KOPT-K1 (cell line): ENCODE results near the gene SPNS2.

Experiments
- H3K27ac ChIP-seq: fragments of 200-600 bp; sonication (generic); 2 replicates; pipeline ENCODE4 v1.5.1; 2016; ENCODE audit warnings: antibody characterized with exemption, mild to moderate bottlenecking, low read depth, low read length; ENCODE audit not compliant: poor library complexity, severe bottlenecking
- H3K36me3 ChIP-seq: fragments of 200-600 bp; sonication (generic); 2 replicates; pipeline ENCODE4 v1.5.1; 2017; ENCODE audit warnings: antibody characterized with exemption, mild to moderate bottlenecking, low read length, moderate library complexity; ENCODE audit not compliant: insufficient read depth
- H3K9me3 ChIP-seq: fragments of 200-600 bp; sonication (generic); 2 replicates; pipeline ENCODE4 v1.5.1; 2017; ENCODE audit warnings: antibody characterized with exemption, low read length, mild to moderate bottlenecking; ENCODE audit not compliant: insufficient read depth, poor library complexity, severe bottlenecking

The SPNS2 gene

DNA sequence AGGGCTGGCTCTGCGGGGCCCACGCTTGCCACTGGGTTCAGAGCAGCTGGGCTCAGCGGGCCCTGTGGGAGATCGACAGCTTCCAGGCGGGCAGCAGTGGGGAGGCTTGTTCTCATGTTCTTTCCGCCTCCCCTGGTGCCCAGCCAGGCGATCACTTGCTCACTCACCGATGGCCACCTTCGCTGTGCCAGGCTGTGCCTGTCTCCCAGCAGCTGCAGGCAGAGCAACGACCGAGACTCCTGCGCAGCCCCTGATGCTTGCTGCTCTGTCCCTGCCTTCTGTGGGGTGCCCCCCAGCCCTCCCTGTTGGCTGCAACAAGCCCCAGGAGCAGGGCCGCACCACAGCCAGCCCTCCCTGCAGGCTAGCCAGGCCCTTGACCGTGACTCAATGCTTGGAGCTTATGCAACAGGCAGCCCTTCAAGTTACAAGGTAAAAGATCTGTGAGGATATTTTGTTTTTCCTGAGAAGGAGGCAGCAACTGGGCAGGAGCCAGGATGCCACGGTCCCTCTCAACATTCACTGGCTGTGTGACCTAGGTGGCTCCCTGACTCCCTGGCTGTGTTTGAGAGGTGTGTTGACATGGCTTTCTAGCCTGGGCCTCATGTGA, 9.6 kb upstream of the SPNS2 start:
- H3K36me3 ChIP-seq = no peaks in the 10 kb centered on the region
- no peak overlapping the region for H3K27ac ChIP-seq
- H3K9me3 ChIP-seq = no peaks in the 10 kb centered on the region

DNA sequence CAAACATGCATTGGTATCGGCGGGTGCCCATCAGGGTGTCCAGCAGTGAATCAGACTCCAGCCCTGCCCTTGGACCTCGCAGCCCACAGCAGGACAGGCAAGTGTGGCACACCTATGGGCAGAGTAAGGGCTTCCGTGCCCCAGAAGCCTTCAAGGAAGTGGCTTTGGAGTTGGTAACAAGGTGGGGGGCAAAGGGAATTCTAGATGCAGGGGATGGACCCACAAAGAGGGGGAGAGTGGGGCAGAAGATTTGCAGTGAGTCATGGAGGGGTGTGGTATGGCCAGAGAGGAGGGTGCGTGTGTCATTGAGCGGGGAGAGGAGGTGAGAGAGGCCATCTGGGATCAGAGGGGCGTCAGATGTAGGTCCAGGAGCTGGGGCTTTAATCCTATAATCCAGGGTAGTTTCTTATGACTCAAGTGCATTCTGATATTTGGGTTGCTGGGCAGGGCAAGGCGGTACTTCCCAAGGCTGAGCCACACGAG, 8.5 kb upstream of the SPNS2 start:
- H3K36me3 ChIP-seq = no peaks in the 10 kb centered on the region
- H3K9me3 ChIP-seq = no peaks in the 10 kb centered on the region
- no peak overlapping the region for H3K27ac ChIP-seq

DNA sequence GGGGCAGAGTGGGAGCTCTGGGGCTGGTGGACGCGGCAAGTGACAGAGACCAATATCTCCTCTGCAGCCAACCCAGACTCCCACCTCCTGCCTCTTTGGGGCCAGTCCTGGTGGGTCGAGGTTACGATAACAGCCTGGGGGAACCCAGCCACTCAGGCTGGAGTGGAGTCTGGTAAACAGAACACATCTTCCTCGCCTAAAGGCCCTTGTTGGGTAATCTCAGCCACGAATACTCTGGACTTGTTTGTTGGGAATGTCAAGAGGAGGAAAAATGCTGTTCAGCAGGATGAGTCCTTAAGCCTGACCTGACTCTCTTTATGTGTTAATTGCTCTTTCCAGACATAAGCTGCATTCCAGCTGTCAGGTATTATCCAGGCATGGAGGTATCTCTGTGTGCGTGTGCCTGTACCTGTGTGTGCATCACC, 8.0 kb upstream of the SPNS2 start:
- Histone ChIP-seq H3K9me3 (no peaks in the 10 kb centered on the region), H3K36me3 (no peaks in the 10 kb centered on the region), H3K27ac (no peak overlapping the region)

DNA sequence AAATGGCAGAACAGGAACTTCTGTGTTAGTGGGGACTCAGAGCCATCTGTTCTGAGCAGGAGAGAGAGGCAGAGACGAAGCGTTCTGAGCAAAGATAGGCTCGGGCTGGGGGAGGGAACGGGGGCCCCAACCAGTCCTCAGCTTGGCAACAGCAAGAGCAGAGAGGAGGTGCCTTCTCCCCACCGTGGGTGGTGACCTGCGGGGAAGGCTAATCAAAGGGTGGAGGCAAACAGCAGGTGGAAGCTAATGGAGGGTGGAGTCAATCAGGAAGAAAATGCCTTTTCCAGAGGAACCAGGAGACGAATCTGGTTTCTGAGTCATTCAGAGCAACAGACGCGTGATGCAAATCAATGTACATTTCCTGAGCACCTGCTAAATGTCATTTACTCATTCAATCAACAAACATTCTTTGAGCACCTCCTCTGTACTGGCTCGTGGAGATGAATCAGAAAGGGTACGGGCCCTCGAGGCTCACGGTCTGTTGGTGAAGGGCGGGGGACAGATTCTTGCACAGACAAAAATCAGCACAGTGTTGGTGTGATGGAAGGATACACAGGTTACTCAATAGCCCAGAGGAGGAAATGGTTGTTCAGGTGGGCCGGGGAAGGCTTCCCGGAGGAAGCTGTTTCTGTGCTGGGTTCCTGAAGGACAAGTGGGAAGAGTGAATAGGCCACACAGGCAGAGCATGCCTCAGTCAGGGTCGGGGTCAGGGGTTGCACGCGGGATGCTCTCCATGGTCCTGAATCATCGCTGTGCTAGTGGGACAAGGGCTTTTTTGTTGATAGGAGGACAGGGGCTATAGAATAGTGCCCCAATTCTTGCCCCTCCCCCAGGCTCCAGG, 5.7 kb upstream of the SPNS2 start:
- no peaks in the 10 kb centered on the region for H3K9me3 ChIP-seq
- no peaks in the 10 kb centered on the region for H3K36me3 ChIP-seq
- H3K27ac ChIP-seq = no peak overlapping the region

DNA sequence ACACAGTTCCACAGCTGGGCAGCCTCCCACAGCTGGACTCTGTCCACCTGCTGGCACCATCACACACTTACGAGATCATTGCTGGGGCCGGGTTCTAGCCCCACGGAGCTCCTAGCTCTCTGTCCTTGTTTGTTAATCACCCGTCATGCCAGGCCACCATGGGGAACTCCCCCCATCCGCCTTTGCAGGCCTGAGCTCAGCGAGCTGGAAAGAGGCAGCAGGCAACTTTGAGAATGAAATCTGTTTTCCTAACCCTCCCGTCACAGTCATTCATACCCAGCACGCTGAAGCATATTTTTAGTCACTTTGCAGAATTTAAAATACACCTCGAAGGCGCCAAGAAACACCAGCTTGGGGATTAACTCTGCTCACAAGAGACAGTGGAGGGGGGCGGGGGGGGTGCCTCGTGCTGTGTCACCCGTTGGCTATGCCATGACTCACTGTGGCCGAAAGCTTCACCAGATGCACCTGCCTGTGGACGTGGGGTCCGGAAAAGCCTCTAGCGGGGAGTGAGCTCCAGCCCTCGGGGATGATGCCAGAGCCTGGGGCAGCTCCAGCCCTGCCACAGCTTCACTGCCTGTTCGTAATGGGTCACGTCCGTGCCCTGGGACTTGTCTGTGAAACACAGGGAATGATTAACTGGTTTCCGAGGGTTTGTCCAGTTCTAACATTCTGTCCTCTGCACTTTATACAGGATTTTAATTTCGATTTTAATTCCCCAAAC, 1.4 kb upstream of the SPNS2 start:
- Histone ChIP-seq H3K27ac (no peak overlapping the region), H3K9me3 (no peaks in the 10 kb centered on the region), H3K36me3 (no peaks in the 10 kb centered on the region)

DNA sequence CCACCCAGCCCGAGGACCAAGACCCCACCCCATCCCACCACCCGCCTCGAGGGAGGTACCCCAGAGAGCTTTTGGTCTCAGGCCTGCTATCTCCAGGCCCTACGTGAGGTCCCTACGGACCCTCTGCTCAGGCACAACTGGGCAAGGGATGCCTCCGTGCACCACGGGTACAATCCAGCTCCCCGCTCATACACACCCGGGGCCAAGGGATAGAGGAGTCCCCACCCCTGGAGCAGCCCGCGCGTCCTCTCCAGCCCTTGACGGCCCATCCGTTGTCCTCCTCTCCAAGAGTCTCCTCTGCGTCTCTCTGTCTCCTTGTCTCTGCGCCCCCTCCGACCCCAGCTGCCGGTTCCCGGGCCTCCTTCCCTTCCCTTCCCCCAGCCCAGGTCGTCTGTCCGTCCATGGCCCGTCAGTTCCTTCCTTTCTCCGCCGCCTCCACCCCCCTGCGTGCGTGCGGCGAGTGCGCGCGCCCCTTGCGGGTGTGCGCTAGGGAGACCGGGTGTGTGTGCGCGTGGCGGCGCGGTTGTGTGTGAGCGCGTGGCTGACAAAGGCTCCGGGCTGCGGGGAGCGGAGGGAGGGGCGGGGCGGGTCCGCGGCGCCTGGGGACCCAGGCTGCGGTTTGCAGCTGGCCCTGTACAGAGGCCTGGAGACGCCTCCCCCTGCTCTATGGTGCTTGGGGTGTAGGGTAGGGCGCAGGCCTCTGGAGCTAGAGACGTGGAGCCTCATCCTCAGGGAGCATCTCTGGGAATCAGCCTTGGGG, 930 bp downstream of the SPNS2 start:
- Histone ChIP-seq H3K27ac (no peak overlapping the region), H3K36me3 (no peaks in the 10 kb centered on the region), H3K9me3 (no peaks in the 10 kb centered on the region)

DNA sequence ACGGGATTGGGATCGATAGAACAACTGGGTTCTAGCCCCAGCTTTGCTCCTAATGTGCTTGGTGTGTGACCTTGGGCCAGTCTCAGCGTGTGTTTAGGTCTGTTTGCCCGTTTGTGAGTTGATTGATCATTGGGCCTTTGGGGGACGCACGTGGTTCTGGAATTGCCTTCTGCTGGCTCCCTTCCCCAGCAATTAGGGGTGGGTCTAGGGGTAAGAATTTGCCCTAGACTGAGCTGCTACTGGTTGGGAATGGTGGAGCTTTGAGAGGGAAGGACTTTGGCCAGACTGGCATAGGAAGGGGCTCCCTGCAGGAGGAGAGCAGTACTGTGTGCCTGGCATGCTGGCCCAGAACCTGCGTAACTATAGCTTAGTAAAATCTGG, 1.5 kb downstream of the SPNS2 start:
- Histone ChIP-seq H3K9me3 (no peaks in the 10 kb centered on the region), H3K27ac (no peak overlapping the region), H3K36me3 (no peaks in the 10 kb centered on the region)

DNA sequence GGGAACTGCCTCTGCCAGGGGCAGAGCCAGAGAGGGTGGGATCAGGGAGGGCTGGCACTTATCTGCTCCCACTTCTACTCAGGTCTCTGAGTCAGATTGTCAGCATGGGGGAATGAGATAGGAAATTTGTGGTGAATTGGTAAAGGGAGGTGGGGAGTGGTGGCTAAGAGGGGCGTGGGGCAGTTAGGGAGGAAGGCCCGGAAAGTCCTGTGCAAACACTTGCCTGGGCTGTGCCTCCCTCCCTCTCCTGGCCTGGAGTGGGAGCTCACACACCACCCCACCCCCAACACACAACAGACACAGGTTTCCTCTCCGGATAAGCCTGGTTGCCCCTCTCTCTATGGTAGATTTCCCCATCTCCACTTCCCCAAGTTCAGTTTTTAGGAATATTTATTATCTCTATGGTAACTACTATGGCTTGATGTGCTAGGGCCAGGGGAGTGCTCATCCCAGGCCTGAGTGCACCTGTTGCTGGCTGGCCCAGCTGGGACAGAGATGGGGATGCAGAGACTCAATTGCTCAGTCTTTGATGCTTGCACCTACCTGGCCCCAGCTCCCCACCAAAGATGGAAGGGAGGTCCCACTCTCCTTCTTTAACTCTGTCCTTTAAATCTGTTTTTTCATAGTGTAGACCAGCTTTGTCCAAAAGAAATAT, 2.7 kb downstream of the SPNS2 start:
- Histone ChIP-seq H3K27ac (no peak overlapping the region), H3K9me3 (no peaks in the 10 kb centered on the region)

DNA sequence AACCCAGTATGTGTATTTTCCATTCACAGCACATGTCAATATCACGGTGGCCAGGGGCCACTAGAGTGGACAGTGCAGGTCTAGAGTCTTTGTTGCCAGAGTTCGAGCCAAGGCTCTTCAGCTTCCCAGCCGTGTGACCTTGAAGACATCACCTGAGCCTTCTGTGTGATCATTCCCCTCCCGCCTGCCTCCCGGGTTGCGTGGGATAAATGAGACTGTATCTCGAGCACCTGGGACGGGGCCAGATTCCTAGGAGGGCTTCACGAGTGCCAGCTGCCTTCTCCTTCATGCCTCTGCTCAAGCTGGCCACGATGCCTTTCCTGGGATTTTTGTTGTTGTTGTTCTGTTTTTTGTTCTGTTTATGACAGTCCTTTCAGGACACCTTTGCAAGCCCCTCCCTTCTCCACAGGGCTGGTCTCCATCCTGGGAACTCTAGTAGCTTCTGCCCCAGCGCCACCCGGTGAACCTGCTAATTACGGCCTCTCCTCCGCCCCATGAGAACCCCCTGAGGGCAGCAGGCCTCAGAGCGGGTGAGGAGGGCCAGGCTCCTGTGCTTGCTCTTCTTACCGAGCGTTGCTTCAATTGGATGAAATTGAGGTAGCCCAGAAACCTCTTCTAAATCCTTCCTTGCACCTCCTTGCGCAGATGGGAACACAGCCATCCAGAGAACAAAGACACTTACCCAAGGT, 3.9 kb downstream of the SPNS2 start:
- H3K36me3 ChIP-seq = no peaks in the 10 kb centered on the region
- no peaks in the 10 kb centered on the region for H3K9me3 ChIP-seq
- H3K27ac ChIP-seq = no peak overlapping the region

More for the DNA sequence above, 2.7 kb downstream of the SPNS2 start:
- no peaks in the 10 kb centered on the region for H3K36me3 ChIP-seq

DNA sequence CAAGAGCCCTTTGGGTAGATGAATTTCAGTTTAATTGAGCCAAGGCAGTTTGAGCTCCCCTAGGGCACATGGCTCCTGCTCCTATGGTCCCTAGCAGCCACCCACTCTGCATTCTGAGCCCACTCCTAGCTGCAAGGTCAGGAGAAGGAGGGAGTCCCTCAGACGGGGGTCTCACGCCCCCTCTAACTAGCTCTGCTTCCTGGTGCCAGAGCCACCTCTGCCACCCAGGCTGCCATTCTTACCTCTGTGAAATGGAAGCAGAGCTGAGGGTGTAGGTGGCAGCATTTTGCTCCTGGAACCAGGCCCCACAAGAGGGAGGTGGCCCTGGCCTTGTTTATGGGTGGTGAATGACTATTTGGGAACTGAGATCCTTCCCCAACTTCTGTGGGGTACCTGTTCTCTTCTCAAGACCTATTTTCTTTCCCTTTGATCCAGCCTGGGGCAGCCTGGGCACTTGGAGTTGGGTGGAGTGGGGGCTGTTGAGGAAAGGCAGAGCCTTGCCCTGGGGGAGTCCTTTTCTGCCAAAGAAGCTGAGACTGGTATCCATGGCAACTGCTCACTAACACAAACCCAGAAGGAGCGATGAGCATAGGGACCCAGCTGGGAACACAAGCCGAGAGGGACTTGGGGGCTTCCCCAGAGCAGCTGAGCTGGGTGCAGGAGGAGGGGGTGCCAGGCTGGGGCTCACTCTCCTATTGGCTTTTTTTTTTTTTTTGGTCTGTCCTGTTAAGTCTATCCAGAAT, 4.8 kb downstream of the SPNS2 start:
- Histone ChIP-seq H3K9me3 (no peaks in the 10 kb centered on the region), H3K27ac (no peak overlapping the region)

DNA sequence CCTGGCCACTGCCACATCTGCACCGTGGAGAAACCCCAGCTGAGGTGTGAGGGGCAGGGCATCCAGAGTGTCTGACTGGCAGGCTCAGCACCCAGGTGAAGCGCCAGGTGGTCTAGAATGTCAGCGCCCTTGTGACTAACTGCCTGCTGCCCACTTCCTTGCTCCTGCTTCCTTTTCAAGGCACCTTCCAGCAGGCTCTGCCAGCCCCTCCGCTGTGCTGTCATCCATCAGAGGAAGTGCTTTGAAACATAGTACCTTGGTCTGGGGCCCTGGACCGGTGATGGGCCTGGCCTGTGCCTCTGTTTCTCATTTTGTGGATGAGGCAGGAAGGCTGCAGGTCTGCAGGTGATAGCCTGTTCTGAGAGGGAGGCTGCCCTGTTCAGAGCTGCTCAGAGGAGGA, 5.5 kb downstream of the SPNS2 start:
- Histone ChIP-seq H3K27ac (peak overlapping the region; percentile 25), H3K9me3 (no peaks in the 10 kb centered on the region), H3K36me3 (no peaks in the 10 kb centered on the region)

More for the DNA sequence above, 4.8 kb downstream of the SPNS2 start:
- H3K36me3 ChIP-seq = no peaks in the 10 kb centered on the region

DNA sequence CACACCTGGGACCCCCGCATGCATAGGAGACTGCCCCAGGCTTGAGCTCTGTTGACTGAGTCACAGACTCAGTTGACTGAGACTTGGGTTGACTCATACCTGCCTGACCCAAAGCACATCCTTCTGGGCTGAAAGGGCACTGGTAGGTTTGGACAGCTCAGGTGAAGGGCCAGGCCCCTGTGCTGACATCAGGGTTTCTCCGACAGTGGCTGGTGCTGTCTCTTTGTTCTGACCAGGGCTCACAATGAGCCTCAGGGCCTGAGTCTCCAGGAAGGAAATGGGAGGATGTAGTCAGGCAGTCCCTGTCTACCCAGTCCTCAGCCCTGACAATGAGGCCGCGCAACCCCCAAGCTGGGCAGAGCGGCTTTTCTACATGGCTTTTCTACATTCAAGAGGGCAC, 6.5 kb downstream of the SPNS2 start:
- no peaks in the 10 kb centered on the region for H3K36me3 ChIP-seq
- no peak overlapping the region for H3K27ac ChIP-seq
- no peaks in the 10 kb centered on the region for H3K9me3 ChIP-seq

DNA sequence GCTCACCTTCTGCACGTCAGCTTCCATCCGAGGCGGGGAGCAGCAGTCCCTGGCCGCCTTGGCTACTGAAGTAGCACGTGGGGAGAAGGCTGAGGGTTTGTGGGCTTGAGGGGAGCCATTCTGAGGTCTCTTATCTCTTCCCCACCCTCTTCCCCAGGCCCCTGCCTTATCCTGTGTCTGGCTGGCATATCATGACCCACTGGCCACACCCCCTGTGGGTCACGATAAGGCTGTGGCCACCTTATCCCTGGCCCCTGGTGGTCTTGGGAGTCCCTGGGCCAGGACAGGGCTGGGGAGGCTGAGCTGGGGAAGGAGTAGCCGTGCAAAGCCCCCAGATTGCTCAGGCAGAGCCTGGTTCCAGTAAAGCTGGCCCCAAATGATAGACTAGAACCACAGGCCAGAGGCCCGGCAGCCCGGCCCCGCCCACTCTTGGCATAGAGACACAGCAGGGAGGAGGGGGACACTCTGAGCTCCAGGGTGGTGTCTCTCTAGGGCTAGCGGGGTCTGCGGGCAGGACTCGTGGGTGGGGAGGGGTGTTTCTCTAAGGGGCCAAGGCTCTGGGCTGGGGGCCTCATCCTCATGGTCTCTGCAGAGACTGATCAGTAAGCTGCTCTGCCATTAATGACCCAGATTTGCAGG, 7.6 kb downstream of the SPNS2 start:
- H3K36me3 ChIP-seq = no peaks in the 10 kb centered on the region
- no peak overlapping the region for H3K27ac ChIP-seq
- H3K9me3 ChIP-seq = no peaks in the 10 kb centered on the region
